ENCODE data around the gene EEF2.

- TF ChIP-seq TAF1 (IDR thresholded peaks at IDR 0.05; ENCODE audit: low read depth) (no peak), EP300 (IDR thresholded peaks at IDR 0.05; ENCODE audit: borderline replicate concordance) (no peak), EGR1 (IDR thresholded peaks at IDR 0.05) (no peak), MAX (IDR thresholded peaks at IDR 0.05) (no peak)
Observed at GRCh38 chr19:4028334-4029246, 43.3 kb upstream of the EEF2 start.

Measured in Ishikawa (cell line).